HG03432 (cell line): ENCODE measurements around the gene KCNAB1.

Source experiments
- ATAC-seq: cut with Tn5 transposase; IDR thresholded peaks from one replicate; pipeline ENCODE4 v1.9.1; 2021; ENCODE audit warnings: mild to moderate bottlenecking, moderate library complexity; ENCODE audit not compliant: unreplicated experiment

Gene KCNAB1

DNA sequence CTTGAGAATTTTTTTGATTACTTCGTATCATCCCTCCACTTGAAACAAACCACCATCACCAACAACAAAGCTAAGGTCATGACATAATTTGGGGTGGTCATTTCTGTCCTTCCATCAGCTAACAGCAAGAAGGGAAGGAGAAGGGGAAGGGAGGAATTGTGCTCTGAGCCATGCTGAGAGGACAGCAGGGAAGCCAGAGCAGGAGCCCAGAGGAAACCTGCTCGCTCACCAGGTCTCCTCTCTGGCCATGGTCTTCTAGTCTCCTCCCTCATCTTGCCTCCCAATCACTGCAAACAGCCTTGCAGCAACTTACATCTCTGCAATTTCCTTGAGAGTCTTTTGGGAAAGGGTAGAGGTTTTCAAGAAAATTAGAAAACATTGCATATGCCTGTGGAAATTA is 237.9 kb downstream of the KCNAB1 start:
- no peak for ATAC-seq

DNA sequence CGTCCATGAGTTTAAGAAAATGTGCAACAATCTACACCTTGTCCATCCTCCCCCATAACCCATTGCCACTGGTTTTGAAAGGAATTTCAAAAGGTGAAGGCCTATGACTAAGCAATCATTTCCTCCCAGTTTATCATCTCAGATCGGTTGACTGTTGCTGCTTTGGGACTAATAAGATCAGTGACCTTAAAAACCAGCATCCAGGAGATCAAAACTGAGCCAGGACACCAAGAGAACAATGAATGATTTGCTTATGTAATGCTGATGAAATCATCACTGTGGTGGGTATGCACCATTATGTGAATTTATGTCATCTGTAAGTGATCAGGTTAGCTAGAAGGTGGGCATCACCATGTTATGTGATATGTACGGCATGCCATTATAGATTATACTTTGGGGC is 239.0 kb downstream of the KCNAB1 start:
- ATAC-seq, result no peak

DNA sequence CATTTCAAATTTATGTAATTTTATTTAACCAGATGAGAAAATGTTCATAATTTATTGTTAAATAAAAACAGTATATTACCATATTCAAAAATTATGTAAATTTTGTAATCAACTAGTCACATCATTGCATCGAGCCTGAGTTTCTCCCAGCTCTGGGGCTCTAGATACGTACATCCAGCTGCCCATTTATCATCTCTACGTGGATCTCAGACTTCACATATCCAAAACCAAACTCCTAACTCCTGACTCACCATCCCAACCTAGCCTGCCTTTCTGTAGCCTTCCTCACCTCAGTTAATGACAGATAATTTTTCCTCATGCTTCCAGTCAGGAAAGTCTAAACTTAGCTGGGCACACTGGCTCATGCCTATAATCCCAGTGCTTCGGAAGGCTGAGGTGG is 239.7 kb downstream of the KCNAB1 start:
- ATAC-seq, result no peak

DNA sequence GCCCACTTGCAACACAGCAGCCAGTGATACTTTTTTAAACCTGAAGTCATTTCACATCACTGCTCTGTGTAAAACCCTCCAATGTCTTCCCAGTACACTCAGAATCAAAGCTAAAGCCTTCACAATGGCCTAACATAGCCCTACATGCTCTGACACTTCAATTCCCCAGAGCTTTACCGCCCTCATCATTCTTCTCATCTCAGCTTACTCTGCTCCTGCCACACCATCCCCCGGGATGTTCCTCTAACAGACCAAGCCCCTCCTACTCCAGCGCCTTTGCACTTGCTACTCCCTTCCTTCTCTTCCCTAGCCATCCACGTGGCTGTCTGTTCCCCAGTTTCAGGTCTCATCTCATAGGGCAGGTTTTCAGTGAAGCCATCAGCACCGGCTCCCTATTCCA is 240.6 kb downstream of the KCNAB1 start:
- ATAC-seq, result no peak

DNA sequence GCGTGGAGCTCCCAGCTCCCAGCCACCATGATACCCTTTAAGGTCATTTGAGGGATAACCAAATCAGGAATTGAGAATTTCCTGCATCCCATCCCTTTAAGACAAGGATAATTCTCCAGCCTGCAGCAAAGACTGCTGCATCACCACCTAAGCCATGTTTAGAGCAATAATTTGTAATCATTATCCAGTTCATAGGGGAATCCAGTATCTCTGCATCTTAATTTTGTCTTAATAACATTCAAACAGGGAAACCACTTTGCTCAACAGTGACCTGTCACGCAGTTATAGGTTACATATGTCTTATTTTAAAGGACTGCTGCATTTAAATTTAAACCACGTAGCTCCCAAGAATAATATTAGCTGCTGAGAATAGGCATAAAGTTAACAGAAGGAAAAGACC is 246.2 kb downstream of the KCNAB1 start:
- no peak for ATAC-seq

DNA sequence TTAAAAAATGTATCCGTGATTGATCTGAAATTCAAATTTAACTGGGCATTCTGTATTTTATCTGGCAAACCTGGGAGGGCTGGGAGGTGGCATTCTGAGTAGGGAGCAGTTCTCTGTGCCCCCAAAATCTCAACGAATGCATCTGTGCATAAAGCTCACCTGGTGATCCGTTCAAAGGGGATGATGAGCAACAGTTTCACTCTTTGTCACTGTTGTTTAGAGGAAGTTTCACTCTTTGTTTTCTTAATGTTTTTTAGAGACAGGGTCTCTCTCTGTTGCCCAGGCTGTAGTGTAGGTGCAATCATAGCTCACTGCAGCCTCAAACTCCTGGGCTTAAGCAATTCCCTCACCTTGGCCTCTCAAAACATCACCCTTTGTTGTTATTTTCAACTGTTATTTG is 247.8 kb downstream of the KCNAB1 start:
- peak; percentile 83 for ATAC-seq

DNA sequence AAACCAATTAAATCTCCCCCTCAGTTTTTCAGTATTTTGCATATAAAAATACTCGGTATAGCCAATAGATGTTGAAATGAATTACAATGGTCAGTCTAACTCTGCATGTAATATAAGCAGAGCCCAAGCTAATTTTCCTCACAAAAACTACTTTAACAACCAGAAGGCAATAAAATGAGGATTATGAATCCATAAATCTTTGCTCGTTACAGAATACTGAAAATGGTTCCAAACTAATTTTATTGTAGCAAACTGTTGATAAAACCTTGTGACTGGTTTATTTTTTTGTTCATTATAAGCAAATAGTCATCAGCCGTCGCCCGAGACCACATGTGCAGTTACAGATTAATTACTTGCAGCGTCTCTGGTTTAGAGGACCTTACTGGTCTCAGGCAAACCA is 251.3 kb downstream of the KCNAB1 start:
- no peak for ATAC-seq

DNA sequence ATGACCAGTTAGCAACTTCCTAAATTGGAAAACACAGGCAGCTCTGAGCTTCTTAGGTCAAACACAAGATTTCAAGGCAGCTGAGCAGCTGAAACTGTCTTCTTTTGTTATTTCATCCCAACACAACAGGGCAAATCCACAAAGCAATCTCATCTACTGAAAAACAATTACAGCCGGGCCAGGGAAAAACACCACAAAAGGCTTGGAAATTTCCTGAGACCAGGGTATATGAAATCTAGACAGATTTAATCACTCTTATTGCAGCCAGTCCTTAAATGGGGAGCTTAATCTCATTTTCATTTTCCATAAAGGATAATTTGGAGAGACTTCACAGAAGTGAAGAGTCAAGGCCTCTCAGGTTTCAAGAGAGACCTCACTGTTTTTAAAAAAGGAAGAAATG is 252.7 kb downstream of the KCNAB1 start:
- ATAC-seq, result no peak

DNA sequence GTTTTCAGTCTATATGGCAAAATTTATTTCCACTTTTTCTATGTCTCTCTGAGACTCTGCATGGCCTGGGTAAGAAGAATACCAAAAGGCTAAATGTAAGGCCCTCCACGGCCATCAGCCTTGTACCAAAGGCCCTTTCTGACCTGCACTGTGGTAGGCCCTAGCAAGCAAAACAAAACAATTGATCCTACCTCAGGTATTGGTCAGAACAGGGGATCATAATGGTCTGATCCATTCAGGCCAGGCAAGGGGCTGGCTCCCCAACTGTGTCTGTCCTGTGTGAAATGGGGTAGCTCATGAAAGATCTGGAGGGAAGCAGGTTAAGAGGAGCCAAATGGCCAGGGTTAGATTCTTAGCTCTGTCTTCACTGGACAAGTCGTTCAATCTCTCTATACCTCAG is 253.3 kb downstream of the KCNAB1 start:
- no peak for ATAC-seq

DNA sequence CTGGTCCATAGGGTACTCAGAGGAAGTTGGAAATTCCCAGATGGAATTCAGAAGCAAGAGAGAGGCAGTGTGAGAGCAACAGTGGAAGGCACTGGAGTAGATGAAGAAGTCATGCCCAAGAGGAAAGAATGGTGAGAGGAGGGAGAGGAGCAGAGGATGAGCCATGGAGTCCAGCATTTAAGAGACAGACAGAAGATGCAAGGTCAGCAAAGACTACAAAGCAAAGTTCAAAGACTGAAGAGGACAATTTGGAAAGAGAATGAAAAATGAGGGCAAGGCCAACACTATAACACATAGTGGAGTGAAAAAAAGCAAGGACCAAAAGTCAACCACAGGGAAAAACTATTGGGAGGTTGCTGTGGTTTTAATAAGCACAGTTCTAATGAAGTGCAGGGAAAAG is 255.8 kb downstream of the KCNAB1 start:
- ATAC-seq, result no peak

DNA sequence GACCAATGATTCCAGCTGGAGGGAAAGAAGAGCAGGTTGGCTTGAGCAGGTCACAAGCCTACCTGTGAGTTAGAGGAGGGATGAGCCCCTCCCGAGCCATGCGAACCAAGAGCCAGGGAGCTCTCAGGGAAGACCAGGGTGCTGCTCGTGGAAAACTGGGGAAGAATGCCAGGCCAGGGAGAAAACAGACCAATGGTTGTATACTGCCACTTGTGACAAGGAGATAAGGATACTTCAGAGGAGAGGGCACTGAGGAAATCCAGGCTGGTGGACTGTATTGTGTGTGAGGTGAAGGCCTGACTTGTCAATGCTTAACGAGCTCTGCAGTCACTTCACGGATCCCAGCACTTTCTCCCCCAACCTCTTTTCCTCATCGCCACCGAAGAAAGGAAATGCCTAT is 256.9 kb downstream of the KCNAB1 start:
- ATAC-seq, result no peak

DNA sequence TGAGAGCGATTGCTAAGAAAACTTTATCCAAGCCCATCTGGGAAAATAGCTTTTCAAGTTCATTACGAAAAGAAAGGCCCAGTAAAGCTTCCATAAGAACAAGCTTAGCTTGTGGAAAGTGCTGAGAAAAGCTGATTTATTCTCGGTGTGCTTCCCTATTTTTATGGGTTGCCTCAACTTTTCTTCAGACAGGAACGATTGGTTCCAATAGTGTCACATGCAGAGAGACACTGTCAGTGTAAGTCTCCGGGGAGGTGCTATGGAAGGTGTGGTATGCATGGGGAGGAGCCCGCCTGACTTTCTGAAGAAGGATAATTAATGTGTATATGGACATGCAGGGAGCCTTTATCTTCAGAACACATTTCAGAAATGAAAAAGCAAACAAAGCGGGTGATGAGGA is 257.3 kb downstream of the KCNAB1 start:
- no peak for ATAC-seq

DNA sequence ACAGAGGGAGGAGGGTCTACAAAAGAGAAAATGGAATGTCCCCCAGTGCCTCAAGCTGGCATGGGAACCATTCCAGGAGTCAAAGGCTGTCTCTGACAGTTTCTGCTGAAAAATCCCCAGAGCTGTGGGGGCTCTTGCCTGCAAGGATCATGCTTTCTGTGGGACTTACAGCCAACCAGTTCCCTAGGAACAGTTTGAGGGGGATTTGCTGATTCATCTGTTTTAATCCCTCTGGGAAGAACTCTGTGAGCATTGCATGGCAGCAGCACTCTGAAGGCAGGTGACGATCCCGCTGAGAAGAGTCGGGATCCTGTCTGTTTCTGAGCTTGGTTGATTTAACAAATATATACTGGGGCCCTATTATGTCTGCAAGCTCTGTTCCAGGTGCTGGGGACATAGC is 258.5 kb downstream of the KCNAB1 start:
- ATAC-seq, result no peak

DNA sequence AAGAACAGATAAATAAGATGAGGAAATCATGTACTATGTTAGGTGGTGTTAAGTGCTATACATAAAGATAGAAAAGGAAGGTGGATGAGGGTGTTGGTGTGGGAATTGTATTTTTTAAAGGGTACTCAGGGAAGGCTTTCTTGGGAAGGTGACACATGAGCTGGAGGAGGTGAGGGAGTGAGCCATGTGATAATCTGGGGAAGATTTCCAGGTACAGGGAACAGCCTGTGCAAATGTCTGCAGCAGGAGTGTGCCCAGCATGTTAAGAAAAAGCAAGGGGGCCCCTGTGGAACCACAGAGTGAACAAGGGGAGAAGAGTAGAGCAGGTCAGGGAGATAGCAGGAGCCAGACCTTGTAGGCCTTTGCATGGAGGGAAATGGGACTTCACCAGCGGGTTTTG is 258.9 kb downstream of the KCNAB1 start:
- ATAC-seq, result no peak

DNA sequence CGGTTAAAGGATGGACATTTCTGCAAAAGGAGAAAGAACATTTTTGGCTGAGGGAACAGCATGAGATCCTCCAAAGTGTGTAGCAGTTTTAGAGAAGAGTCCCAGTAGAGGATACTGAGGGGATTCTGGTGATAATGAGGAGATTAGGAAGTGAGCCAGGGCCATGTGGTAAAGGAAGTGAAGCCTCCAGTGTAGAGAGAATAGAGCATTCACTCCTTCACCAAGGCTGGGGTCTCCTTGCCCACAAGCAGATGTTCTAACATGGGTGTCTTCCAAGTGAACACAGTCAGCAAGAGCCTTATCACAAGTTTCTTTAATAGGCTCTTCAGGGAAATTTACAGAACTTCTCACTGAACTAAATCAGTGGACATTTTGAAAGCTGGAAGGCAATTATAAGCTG is 260.9 kb downstream of the KCNAB1 start:
- ATAC-seq, result no peak

DNA sequence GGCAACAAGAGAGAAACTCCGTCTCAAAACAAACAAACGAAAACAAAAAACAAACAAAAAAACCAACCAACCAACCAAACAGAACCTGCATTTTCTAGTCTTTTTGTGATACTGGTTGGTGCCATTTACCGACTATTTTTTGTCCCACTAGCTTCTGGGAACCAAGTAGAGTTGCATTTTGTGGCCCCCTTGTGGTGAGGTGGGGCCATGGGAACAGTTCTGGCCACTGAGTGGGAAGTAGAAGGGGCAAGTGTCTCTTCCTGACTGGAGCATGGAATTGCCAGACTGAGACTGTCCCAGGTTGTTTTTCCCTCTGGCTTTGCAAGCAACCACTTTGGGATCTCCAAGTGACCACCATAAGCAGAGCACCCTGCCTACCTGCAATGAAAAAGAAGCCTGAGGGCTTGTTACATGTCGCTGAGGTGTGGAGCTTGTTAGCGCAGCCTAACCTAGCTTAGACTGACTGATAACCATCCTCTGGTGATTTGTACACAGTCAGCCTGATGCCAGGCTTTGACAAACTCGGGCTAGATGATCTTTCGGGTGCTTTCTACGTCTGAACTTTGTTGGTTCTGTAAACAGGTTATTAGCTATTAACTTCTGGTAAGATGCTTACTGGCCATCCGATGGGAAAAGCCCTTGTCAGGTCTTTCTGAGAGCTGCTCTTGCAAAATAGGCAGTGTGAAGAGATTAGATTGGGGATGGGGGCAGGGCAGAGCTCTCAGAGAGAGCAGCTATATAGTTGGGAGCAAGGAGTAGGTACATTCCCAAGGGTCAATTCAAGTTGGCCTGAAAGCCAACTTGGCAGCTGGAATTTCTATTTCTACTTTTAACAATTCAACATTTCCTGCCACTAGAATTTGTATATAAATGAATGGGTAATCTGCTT is 262.3 kb downstream of the KCNAB1 start:
- no peak for ATAC-seq

DNA sequence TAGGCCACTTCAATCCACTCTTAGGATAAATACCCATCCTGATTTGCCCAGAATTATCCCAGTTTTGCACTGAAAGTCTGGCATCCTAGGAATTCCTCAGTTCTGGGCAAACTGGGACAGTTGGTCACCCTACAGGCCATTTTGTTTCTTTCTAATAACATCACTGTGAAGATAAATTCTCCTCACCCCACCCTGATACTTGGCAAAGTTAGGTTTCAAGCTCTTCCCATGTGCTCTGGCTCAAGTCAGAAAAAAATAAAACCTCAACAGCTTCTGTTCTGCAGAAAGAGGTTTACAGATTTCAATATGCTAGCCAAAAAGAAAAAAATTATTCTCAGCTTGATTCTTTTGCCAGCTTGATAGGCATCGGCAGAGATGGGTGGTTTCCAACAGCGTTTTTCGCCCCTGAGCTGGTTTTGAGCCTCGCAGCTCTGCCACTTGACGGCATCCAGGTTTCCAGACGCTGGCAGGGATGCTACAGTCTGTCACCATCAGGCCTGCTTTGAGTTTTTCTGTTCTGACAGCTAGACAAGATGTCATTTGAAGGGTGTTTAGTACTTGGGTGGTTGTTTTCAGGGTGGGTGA is 263.2 kb downstream of the KCNAB1 start:
- no peak for ATAC-seq

DNA sequence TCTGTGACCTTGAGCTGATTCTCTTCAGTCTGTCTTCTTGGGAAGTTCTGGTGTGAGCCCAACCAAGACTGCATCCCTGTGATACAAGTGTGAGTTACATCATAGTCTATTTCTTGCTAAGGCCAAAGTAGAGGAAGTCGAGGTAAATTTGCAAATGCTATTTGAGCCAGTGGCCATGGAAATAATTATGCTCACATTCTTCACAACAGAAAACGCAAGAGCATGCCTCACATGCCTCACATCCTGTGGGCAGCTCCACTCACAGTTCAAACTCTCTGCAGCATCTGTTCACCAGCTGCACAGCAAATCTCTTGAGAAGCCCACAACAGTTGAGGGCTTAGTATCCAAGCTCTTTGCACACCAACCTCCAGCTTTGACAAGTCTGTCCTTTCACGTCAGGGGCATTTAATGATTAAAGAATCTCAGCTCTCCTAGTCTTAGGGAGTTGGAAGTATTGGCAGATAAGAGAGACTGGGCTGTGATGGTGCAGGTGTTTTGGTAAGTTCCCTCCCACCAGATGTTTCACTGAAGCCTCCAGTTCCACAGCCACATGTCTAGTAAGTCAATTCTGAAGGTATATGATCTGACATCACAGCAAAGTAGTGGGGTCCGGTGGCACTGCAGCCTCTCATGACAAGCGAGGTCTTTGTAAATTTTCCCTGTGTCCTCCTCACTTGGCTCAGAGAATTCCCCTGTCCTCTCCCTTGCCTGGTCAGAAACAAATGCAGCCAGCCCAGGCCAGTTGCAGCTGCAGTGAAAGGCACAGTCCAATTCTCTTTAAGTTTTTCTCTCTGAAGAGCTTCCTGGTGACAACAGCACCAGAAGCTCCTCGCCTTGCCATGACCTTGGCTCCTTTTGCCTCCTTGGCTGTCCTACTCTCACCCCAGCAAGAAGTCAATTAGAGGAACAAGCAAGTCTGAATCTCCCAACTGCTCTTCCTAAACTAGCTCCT is 268.4 kb downstream of the KCNAB1 start:
- peak; percentile 47 for ATAC-seq

DNA sequence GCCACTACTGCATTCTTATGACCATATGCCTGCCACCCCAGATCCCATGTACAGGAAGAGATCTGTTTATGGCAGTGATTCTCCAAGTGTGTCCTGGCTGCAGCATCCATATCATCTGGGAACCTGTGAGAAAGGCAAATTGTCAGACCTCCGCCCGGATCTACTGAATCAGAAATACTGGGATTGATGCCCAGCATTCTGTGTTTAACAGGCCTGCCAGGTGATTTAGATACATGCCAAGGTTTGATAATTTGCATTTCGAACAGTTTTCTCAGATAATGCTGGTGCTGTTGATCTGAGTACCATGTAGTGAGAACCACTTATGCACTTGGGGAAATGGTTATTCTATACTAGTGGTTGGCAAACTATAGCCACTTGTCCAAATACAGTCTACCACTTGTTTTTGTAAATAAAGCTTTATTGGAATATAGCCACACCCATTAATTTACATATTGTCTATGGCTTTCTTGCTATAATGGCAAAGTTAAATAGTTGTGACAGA is 269.1 kb downstream of the KCNAB1 start:
- ATAC-seq, result no peak

DNA sequence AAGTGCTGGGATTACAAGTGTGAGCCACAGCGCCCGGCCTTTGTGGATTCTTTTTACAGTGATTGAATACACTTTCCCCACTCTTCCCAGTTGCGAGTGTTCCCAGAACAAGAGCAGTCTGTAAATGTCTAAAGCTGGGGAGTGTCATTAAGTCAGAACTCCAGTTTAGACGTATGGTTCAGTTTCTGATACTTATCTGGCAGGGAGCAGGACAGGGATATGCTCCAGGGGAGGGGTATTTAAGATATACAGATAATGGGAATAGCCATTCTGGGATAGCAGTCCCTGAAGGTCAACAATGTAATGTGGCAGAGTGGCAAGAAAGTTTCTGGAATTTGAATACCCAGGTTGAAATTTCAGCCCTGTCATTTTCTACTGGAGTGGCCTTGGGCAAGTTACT is 270.5 kb downstream of the KCNAB1 start:
- no peak for ATAC-seq

DNA sequence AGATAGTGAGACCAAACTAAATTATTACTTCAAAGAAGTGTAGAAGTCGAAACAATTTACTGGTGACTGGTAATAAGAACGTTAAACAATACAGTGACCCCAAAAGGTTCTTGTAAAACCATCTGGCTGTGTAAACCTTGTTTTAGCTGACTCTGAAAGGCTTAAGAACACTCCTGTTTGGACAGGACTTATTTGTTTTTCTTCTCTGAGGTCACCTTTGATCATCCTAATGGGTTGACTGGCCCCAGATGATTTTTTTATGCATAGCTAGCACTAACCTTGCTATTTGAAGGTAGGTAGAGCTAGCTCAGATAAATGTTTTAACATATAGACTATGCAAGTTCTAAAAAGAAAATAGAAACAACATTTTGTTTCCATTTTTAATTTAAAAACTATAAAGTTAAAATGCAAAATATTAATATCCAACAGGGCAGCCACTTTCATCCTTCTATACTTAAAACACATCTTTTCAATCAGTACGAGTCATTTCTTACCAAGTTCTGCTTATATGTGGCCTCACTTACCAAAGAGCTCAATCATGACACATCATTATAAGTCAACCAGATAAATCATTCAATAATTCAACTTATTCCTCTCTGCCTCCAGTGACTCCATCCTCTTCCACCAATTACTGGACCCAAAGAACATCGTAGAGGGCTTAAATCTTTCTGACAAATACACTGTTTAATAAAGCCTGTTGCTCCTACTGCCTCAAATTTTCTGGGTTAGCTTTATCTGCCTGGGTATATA is 275.8 kb downstream of the KCNAB1 start:
- ATAC-seq, result no peak
